Thymus (tissue), 11 donors: Measurements from ENCODE around the gene TXNL1. TPM values are rescaled to one million over a fixed set of nuclear protein-coding genes. Genes with fewer than 3 reads are reported as not detected.

Experiments
- DNase-seq, 9 donors: peaks; one replicate each; pipeline ENCODE4 v3.0.0-alpha.2; 2013; ENCODE audit warnings: low spot score in 9 of 9, low read depth in 6 of 9, missing footprints in 1 of 9
- H3K27ac ChIP-seq, 2 donors: one replicate each; pipeline ENCODE4 v1.5.1; 2013; ENCODE audit warnings: control low read depth in 1 of 2, low read depth in 1 of 2, low read length in 1 of 2, mild to moderate bottlenecking in 1 of 2, moderate library complexity in 1 of 2
- H3K27me3 ChIP-seq, 2 donors: one replicate each; pipeline ENCODE4 v1.5.1; 2013; ENCODE audit warnings: low read length in 1 of 2; ENCODE audit not compliant: control insufficient read depth in 2 of 2, insufficient read depth in 1 of 2
- H3K36me3 ChIP-seq, 2 donors: one replicate each; pipeline ENCODE4 v1.5.1; 2013; ENCODE audit warnings: low read length in 1 of 2, mild to moderate bottlenecking in 1 of 2, moderate library complexity in 1 of 2; ENCODE audit not compliant: control insufficient read depth in 2 of 2, insufficient read depth in 2 of 2
- H3K4me1 ChIP-seq, 2 donors: one replicate each; pipeline ENCODE4 v1.5.1; 2013; ENCODE audit warnings: low read length in 2 of 2; ENCODE audit not compliant: control insufficient read depth in 2 of 2, insufficient read depth in 2 of 2
- H3K4me3 ChIP-seq, 2 donors: one replicate each; pipeline ENCODE4 v1.5.1; 2013; ENCODE audit warnings: low read length in 2 of 2, control low read depth in 1 of 2, mild to moderate bottlenecking in 1 of 2
- H3K9me3 ChIP-seq, 2 donors: one replicate each; pipeline ENCODE4 v1.5.1; 2013; ENCODE audit warnings: low read length in 1 of 2, mild to moderate bottlenecking in 1 of 2; ENCODE audit not compliant: control insufficient read depth in 2 of 2, insufficient read depth in 1 of 2
- WGBS: extraction: QIAGEN DNeasy Blood & Tissue Kit; methylation state at CpG from one replicate; pipeline ENCODE4 v1.1.7; 2013; 5-methylcytosine and 5-hydroxymethylcytosine counted together
- polyA plus RNA-seq: library from polyadenylated mRNA; stranded (reverse); fragments of 200-250 nt; gene quantifications from one replicate; pipeline ENCODE4 v1.2.3, GENCODE V29; 2013
- total RNA-seq: library from RNA; stranded (reverse); fragments of 120-200 nt; gene quantifications from one replicate; pipeline ENCODE4 v1.2.4, GENCODE V29; 2013
- donor health status: healthy.

Gene TXNL1
- total and polyA plus RNA-seq, 2 donors, result 39.3 to 77.7 TPM

DNA sequence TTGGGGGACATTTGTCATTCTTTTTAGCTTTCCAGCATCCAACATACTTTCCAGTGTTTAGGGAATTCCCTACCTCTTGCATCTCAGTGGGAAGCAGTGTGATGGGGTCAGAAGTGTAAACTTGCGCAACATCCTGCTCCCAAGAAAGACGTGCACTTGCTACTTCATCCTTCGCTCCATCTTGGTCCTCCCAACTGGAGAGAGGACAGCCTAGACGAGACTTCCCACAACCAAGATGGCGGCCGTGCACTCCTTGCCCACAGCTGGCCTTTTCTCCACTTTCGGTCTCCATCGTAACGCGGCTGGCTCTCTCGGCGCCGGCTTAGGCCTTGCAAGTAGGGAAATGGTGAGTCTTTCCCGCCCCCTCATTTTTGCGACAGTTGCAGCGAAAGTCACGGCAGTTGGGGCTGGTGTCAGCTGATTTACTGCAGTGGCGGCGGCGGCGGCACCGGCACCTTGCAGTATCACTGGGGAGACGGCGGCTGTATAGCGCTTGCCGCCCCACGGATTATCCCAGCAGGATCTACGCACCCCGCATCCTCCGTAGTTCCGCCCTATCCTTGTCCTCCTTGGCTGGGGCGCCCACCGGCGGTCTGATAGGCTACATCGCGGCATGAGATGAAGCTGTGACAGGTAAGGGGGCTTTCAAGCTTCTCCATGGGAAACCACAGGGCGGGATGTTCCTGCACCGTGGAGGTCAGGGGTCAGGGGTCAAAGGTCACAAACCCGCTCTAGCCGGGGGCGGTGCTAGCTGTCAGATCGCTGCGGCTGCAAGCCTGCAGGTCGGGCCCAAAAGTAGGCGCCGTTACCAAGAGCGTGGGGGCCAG lies 12.8 kb upstream of the TXNL1 start, which contains the start of gene WDR7:
Gene WDR7, plus strand, starts transcription at position 416 of the 827 bp plus-strand sequence. CDS start 21,157 bp downstream, outside the sequence.
- DNase-seq, result peak; percentile 82 to 98 (median 92)
- H3K4me1 ChIP-seq, result peaks cover 4 to 14% of the 10 kb centered on the region in 2 donors
- peaks cover 0 to 5% of the 10 kb centered on the region in 2 donors for H3K9me3 ChIP-seq
- no peaks in the 10 kb centered on the region for H3K36me3 ChIP-seq
- under 1% methylated on average over 47 of the region's 47 CpGs for WGBS
- H3K27ac ChIP-seq, result peak within 1 kb of the TSS; percentile 88 to 96
- peak within 1 kb of the TSS; percentile 78 to 82 for H3K4me3 ChIP-seq
- no peaks in the 10 kb centered on the region for H3K27me3 ChIP-seq

DNA sequence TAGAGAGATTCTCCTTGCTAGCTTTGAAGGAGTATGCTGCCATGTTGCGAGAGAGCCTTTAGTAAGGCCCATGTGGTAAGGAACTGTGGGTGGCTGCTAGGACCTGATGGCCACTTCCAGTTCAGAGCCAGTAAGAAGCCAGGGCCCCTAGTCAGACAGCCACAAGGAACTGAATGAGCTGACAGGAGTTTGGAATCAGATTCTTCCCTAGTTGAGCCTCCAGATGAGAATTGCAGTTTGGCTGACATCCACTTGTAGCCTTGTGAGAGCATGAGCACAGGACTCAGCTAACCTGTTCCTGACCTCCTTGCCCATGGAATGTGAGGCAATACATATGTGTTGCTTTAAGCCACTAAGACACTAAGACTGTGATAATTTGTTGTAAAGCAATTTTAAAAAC lies 11.6 kb upstream of the TXNL1 start:
- peaks cover 4 to 14% of the 10 kb centered on the region in 2 donors for H3K4me1 ChIP-seq
- no peak for DNase-seq
- peaks cover 0 to 5% of the 10 kb centered on the region in 2 donors for H3K9me3 ChIP-seq
- no peak overlapping the region for H3K4me3 ChIP-seq
- H3K27ac ChIP-seq, result no peak overlapping the region
- WGBS, result 98% methylated on average over 1 of the region's 1 CpG
- no peaks in the 10 kb centered on the region for H3K36me3 ChIP-seq
- no peaks in the 10 kb centered on the region for H3K27me3 ChIP-seq

DNA sequence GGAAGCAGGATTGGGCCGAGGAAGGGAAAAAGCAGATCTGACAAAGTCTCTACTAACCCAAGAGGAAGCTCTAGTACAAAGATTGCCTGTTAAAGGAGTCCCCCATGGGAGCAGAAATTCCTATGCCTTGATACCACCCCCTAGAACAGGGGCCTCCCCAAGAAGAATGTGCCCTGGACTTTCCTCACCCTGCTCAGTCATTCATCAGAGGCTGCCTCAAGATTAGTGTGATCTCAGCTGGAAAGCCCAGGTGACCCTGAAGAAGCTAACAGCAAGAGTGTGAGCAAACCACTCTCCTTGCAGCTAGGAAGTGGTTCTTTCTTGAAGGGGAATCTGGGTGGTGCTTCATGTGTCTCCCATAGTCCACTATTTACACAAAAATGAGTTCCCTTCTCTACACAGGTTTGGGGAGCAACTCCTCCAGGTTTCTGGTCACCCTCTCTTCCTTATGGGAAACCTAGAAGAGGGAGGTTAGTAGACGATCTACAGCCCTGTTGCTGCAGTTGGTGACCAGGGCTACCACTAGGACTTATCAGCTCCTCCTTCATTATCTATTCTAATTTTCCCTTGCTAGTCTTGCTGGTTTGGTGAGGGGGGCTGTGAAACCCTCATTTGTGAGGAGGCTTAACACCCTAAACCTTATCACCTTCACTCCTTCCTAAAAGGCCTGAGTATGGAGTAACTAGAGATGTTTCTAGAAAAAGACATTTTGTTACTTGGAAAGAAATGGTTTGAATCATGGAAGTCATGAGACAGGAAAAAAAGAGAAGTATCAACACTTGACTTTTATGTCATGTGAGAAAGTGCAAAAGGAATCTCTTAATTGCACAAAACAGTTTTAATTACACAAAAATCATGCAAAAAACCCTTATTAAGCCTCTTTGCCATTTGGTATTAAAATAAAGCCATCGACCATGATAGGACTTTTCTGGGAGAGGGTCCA lies 9.8 kb upstream of the TXNL1 start:
- no peaks in the 10 kb centered on the region for H3K36me3 ChIP-seq
- DNase-seq, result no peak
- no peak overlapping the region for H3K4me3 ChIP-seq
- WGBS, result 96% methylated on average over 3 of the region's 3 CpGs
- H3K27me3 ChIP-seq, result no peaks in the 10 kb centered on the region
- H3K4me1 ChIP-seq, result peaks cover 4 to 13% of the 10 kb centered on the region in 2 donors
- no peaks in the 10 kb centered on the region for H3K9me3 ChIP-seq
- H3K27ac ChIP-seq, result no peak overlapping the region

DNA sequence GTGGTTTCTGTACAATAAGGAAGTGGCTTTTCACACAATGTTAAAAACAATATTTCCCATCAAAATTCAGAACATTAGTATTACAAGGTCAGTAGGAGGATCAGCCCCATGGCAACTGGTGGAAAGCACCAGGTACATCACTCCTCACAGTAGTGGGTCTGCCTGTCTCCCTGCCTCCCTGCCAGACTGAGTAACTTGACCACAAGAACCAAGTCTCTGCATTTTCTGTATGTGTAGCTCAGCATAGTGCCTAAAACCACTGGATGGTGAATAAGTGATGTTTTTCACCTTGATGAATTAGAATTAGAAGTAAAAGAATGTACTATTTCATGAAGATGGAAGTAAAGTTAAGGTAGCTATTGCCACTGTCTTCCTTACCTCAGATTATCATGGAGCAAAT lies 8.7 kb upstream of the TXNL1 start:
- Histone ChIP-seq H3K9me3 (no peaks in the 10 kb centered on the region), H3K4me1 (peaks cover 2 to 7% of the 10 kb centered on the region in 2 donors), H3K36me3 (no peaks in the 10 kb centered on the region), H3K4me3 (no peak overlapping the region), H3K27ac (no peak overlapping the region), H3K27me3 (no peaks in the 10 kb centered on the region)
- DNase-seq, result no peak

DNA sequence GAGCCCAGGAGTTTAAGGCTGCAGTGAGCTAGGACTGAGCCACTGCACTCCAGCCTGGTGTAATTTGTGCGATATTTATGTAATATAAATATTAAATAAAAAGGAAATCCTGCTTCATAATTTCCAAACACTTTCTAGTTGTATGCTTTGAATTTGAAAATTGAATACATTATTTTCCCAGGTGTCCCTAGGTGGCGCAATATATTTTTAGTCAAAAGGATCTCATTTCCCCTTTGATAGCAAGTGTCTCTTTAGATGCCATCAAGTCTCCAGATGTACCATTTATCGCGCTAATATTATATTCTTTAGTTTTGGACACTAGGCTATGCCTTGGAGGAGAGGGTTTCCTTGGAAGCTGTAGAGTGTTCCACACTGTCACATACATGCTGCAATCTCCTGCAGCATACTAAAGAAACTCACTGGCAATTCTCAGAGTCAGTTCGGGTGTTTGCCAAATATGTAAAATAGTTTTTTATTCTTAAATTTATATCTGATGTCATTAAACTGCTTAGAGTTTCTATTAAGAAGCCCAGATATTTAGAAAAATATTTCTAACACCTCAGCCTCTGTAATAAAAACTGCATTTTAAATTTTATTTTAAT lies 7.1 kb upstream of the TXNL1 start:
- no peaks in the 10 kb centered on the region for H3K4me1 ChIP-seq
- H3K36me3 ChIP-seq, result no peaks in the 10 kb centered on the region
- H3K27ac ChIP-seq, result no peak overlapping the region
- H3K27me3 ChIP-seq, result no peaks in the 10 kb centered on the region
- 83% methylated on average over 5 of the region's 5 CpGs for WGBS
- peak in 3 of 9 donors; percentile 19 to 63 (median 26) for DNase-seq
- H3K9me3 ChIP-seq, result no peaks in the 10 kb centered on the region
- H3K4me3 ChIP-seq, result no peak overlapping the region

DNA sequence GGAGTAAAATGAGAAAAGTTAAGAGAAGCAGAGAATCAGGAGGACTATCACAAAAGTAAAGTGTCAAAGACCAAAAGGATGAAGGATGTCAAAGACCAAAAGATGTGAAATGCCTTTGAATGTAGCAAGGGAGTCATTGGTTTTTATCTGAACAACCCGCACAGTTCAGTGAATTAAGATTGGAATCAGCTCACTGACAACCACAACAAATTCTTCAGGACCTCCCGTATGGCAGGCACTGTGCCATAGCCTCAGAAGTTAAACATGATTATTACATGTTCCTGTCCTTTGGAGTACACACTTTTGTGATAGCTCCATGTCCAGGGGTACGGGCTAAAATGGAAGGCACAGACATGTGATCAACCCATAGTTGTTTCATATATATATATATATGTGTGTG lies 5.0 kb upstream of the TXNL1 start:
- Histone ChIP-seq H3K27me3 (no peaks in the 10 kb centered on the region), H3K27ac (no peak overlapping the region), H3K36me3 (no peaks in the 10 kb centered on the region), H3K9me3 (no peaks in the 10 kb centered on the region), H3K4me3 (no peak overlapping the region), H3K4me1 (peaks cover 3 to 8% of the 10 kb centered on the region in 2 donors)
- WGBS, result 97% methylated on average over 3 of the region's 3 CpGs
- no peak for DNase-seq

DNA sequence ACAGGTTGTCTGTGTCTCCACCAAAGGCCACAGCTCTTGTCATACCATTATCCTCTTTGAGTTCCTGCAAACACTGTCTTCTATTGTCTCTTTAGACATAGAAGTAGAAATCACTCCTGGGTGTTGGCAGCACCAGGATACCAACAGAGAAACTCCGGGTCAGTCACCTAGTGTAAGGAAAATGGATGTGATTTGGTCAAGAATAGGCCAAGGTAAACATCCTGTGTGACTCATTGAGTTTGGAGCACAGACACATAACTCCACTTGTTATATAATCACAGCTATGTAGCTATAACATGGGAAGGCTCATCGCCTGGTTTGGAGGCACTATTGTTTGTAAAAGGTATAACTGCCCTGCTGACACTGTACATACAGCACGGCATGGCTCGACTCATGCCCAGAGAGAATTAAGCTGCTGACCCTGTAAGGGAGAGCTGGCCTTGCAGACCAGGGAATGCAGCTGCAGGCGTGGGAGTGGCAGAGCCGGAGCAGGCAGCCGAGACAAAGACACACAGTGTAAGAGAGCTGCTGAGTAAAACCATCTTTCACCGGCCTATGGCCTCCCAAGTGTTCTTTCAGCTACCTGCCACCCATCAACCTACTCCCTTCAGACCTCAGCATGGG lies 3.4 kb upstream of the TXNL1 start:
- H3K9me3 ChIP-seq, result no peaks in the 10 kb centered on the region
- H3K4me1 ChIP-seq, result peaks cover 3 to 8% of the 10 kb centered on the region in 2 donors
- DNase-seq, result no peak
- no peak overlapping the region for H3K27ac ChIP-seq
- H3K36me3 ChIP-seq, result no peaks in the 10 kb centered on the region
- WGBS, result 97% methylated on average over 8 of the region's 8 CpGs
- no peaks in the 10 kb centered on the region for H3K27me3 ChIP-seq
- no peak overlapping the region for H3K4me3 ChIP-seq

DNA sequence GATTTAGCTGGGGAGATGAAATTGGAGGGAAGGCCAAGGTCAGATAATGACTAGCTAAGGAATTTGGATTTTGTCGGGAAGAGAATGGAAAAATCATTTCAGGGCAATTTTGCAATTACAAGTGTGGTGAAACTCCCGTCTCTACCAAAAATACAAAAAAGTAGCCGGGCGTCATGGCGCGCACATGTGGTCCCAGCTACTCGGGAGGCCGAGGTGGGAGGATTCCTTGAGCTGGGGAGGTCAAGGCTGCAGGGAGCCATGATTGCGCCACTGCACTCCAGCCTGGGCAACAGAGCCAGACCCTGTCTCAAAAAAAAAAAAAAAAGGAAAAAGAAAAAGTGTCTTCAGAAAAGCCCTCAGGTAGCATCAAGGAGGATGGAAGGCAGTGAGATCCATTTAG lies 1.2 kb upstream of the TXNL1 start:
- peaks cover 0 to 4% of the 10 kb centered on the region in 2 donors for H3K36me3 ChIP-seq
- no peaks in the 10 kb centered on the region for H3K27me3 ChIP-seq
- H3K4me1 ChIP-seq, result peaks cover 3 to 8% of the 10 kb centered on the region in 2 donors
- H3K4me3 ChIP-seq, result no peak overlapping the region
- H3K27ac ChIP-seq, result no peak overlapping the region
- no peaks in the 10 kb centered on the region for H3K9me3 ChIP-seq
- WGBS, result 99% methylated on average over 9 of the region's 9 CpGs
- DNase-seq, result no peak
